Nephron progenitor cell (in vitro differentiated cells): ENCODE data around the gene TMEM120B.

ENCODE experiments used
- DNase-seq: peaks from one replicate; pipeline ENCODE4 v3.0.0; 2021
- H3K27ac Mint-ChIP-seq: 2 replicates; pipeline ENCODE4 v1.8.0; 2021; ENCODE audit warnings: mild to moderate bottlenecking, moderate library complexity, mixed read lengths
- H3K27me3 Mint-ChIP-seq: 2 replicates; pipeline ENCODE4 v1.8.0; 2021; ENCODE audit warnings: mild to moderate bottlenecking, low read depth, mixed read lengths; ENCODE audit not compliant: poor library complexity
- H3K36me3 Mint-ChIP-seq: 2 replicates; pipeline ENCODE4 v1.8.0; 2021; ENCODE audit warnings: low read depth, mixed read lengths
- H3K4me1 Mint-ChIP-seq: 2 replicates; pipeline ENCODE4 v1.8.0; 2021; ENCODE audit warnings: mixed read lengths
- H3K4me3 Mint-ChIP-seq: 2 replicates; pipeline ENCODE4 v1.8.0; 2021; ENCODE audit warnings: mild to moderate bottlenecking, moderate library complexity, mixed read lengths
- H3K9me3 Mint-ChIP-seq: 2 replicates; pipeline ENCODE4 v1.8.0; 2021; ENCODE audit warnings: mild to moderate bottlenecking, moderate library complexity, mixed read lengths
- TF ChIP-seq, protein P1 (sequence below): fragments of 200-600 bp; sonication (generic); IDR thresholded peaks from 2 replicates; pipeline ENCODE4 v1.5.0; 2021; ENCODE audit warnings: antibody characterized with exemption

The TMEM120B gene

DNA sequence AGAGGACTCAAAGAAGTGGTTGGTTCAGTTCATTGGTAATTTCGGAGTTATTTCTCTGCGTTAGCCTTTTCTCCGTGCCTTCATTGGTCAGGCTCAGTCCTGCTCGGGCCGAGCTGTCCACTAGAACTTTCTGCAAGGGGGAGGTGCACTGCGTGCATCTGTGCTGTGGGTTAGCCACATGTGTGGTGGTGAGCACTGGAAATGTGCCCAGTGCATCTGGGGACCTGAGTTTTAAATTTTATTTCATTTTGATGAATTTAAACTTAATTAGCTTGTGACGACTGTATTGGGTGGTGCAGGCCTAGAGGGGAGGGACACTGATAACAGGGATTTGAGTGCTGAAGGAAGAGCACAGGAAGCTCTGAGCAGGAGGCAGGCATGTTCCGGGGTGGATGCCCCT is 115.8 kb downstream of the TMEM120B start:
- TF ChIP-seq, protein P1, sequence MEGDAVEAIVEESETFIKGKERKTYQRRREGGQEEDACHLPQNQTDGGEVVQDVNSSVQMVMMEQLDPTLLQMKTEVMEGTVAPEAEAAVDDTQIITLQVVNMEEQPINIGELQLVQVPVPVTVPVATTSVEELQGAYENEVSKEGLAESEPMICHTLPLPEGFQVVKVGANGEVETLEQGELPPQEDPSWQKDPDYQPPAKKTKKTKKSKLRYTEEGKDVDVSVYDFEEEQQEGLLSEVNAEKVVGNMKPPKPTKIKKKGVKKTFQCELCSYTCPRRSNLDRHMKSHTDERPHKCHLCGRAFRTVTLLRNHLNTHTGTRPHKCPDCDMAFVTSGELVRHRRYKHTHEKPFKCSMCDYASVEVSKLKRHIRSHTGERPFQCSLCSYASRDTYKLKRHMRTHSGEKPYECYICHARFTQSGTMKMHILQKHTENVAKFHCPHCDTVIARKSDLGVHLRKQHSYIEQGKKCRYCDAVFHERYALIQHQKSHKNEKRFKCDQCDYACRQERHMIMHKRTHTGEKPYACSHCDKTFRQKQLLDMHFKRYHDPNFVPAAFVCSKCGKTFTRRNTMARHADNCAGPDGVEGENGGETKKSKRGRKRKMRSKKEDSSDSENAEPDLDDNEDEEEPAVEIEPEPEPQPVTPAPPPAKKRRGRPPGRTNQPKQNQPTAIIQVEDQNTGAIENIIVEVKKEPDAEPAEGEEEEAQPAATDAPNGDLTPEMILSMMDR, result no peak
- Mint-ChIP-seq H3K4me1 (no peaks in the 10 kb centered on the region), H3K9me3 (no peaks in the 10 kb centered on the region), H3K27me3 (peaks cover 8% of the 10 kb centered on the region), H3K36me3 (peaks cover 60% of the 10 kb centered on the region), H3K27ac (no peak overlapping the region), H3K4me3 (no peak overlapping the region)
- DNase-seq, result no peak

DNA sequence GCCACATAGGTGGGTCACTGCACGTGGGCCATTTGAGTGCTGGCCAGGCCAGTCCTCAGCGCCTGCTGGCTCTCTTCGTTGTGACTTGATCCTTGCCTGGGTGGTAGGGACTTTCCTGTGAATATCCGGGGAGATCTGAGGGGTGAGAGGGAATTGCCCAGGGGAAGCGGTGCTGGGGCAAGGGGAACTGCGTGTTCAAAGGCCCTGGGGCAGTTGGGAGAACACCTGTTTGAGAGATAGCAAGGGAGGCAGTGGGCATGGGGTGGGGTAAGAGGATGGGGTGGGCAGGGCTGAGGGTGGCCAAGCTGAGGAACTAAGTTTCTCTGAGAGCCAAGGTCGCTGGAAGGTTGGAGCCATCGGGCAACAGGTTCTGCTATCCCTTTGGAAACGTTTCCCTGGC is 116.3 kb downstream of the TMEM120B start:
- Mint-ChIP-seq H3K27me3 (peaks cover 10% of the 10 kb centered on the region), H3K9me3 (no peaks in the 10 kb centered on the region), H3K36me3 (peaks cover 61% of the 10 kb centered on the region), H3K4me3 (no peak overlapping the region), H3K27ac (peak overlapping the region; percentile 90), H3K4me1 (no peaks in the 10 kb centered on the region)
- DNase-seq, result no peak
- TF ChIP-seq, protein P1, result no peak

DNA sequence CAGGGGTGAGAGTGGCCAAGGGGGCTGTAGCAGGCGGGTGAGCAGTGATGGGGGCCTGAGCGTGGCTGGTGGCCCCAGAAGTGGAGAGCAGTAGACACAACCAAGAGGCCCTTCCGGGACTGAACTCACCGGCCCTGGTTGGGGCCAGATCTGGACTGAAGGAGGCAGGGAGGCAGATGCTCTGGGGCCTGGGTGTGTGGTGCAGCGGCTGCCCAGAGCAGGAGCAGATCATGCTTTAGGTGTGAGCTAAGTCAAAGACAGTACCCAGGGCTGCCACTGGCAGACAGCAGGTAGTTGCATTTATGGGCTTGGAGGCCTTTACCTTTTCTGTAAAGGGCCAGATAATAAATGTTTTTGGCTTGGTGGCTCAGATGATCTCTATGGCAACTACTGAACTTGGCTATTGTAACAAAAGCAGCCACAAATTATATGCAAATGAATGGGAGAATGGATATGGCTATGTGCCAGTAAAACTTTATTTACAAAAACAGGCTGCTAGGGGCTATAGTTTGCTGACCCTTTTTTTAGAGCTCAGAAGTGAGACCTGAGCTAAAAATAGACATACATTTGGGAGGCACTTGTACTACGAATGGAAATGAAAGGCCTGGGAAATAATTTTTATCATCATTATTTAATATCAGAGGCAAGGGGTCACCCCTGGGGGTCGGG is 116.8 kb downstream of the TMEM120B start:
- peak overlapping the region; percentile 90 for H3K27ac Mint-ChIP-seq
- no peak for DNase-seq
- TF ChIP-seq, protein P1, result no peak
- H3K27me3 Mint-ChIP-seq, result peaks cover 10% of the 10 kb centered on the region
- peaks cover 61% of the 10 kb centered on the region for H3K36me3 Mint-ChIP-seq
- no peaks in the 10 kb centered on the region for H3K4me1 Mint-ChIP-seq
- no peak overlapping the region for H3K4me3 Mint-ChIP-seq
- no peaks in the 10 kb centered on the region for H3K9me3 Mint-ChIP-seq

DNA sequence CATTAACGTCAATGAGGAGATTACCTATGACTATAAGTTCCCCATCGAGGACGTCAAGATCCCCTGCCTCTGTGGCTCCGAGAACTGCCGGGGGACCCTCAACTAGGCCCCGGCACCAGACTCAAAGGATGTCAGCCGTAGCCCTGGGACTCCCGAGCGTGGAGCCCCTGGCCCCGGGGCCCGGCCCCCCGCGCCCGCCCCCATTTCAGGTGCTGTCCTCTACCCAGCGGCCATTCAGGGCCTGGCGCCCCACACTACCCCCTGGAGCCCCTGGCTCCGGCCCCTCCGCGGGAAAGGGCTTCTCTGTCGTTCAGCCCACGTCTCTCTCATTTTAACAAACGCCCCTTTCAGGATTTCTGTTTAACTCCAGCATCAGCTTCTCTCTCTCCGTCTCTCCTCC is 117.6 kb downstream of the TMEM120B start:
- Mint-ChIP-seq H3K4me3 (no peak overlapping the region), H3K27me3 (peaks cover 11% of the 10 kb centered on the region), H3K4me1 (no peaks in the 10 kb centered on the region), H3K27ac (no peak overlapping the region), H3K36me3 (peaks cover 61% of the 10 kb centered on the region), H3K9me3 (no peaks in the 10 kb centered on the region)
- TF ChIP-seq, protein P1, result no peak
- DNase-seq, result no peak

DNA sequence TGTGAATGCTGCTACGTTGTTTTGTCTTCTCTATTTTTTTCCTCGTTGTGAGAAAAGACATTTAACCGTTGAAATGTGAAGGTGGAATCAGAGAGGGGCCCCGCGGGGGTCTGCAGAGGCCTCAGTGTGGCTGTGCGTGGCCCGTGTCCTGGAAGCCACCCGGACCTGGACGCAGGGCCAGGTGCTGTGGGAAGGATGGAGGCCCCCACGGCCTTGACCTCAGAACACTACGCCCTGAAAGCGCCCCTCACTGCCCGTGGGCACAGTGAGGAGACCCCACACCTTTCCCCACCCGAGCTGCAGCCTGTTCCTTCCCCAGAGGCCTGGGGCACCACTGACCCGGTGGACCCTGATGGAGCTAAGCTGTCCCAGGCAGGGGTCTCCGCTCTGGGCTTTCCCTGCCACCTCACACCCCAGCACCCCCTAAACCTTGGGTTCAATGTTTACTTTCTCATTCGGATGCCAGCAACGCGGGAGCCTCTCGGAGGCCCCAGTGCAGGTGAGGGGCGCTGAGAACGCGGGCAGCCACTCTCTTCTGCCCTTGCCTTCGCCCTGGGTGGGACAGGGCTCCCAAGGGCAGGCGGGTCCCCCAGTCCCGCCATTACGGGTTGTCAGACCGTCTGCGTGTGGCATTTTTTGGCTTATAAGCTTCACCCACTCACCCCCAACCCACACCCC is 118.2 kb downstream of the TMEM120B start:
- DNase-seq, result no peak
- no peaks in the 10 kb centered on the region for H3K4me1 Mint-ChIP-seq
- no peak overlapping the region for H3K4me3 Mint-ChIP-seq
- no peaks in the 10 kb centered on the region for H3K9me3 Mint-ChIP-seq
- TF ChIP-seq, protein P1, result no peak
- H3K27me3 Mint-ChIP-seq, result peaks cover 15% of the 10 kb centered on the region
- peaks cover 61% of the 10 kb centered on the region for H3K36me3 Mint-ChIP-seq
- no peak overlapping the region for H3K27ac Mint-ChIP-seq
